ENCODE data around the gene NDUFB10.

The NDUFB10 gene

GRCh38 chr16:1973461-1974156 is 14.3 kb downstream of the NDUFB10 start:
- no peak for DNase-seq

DNA sequence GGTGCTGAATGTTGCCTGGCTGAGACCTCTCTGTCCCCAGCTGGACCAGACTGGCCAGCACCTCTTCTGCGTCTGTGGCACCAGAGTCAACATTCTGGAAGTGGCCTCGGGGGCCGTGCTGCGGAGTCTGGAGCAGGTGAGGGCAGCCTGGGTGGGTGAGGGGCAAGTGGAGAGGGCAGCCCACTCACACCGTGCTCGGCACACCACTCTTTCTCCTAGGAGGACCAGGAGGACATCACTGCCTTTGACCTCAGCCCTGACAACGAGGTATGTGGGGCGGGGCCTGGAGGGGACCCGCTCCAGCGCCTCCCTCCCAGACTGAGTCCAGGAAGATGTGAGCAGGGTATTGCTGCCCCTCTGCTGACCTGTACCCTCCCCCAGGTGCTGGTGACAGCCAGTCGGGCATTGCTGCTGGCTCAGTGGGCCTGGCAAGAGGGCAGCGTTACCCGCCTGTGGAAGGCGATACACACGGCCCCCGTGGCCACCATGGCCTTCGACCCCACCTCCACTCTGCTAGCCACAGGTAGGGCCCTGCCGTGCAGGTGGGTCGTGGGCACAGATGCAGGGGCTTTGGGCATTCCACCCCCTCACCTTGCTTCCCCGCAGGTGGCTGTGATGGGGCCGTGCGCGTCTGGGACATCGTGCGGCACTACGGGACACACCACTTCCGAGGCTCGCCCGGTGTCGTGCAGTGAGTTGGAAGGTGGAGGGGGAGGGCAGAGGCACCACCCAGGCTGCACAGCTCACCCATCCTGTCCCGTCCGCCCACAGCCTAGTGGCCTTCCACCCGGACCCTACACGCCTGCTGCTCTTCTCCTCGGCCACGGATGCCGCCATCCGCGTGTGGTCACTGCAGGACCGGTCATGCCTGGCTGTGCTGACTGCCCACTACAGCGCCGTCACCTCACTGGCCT is 15.1 kb downstream of the NDUFB10 start:
- no peak for DNase-seq

DNA sequence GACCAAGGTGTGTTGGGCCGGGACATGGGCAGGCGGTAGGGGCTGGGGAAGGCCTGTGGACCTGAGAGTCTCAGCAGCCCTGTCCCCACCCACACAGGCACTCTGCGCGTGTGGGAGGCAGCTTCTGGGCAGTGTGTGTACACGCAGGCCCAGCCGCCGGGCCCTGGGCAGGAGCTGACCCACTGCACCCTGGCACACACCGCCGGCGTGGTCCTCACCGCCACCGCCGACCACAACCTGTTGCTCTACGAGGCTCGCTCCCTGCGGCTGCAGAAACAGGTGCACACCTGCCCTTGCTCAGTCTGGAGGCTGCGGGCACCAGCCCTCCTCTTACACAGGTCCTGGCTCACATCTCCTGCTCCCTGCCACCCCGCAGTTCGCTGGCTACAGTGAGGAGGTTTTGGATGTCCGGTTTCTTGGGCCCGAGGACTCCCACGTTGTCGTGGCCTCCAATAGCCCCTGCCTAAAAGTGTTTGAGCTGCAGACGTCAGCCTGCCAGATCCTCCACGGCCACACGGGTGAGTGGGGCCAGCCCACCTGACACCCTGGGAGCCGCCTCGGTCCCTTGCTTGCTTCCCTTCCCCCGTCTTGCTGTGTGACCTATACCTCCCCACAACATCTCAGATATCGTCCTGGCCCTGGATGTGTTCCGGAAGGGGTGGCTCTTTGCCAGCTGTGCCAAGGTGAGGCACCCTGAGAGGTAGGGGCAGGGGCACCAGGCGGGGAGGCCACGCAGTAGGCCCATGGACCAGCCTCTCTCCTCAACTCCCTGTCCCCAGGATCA is 16.3 kb downstream of the NDUFB10 start:
- no peak for DNase-seq

GRCh38 chr16:1976216-1976520 is 16.8 kb downstream of the NDUFB10 start:
- no peak for DNase-seq

DNA sequence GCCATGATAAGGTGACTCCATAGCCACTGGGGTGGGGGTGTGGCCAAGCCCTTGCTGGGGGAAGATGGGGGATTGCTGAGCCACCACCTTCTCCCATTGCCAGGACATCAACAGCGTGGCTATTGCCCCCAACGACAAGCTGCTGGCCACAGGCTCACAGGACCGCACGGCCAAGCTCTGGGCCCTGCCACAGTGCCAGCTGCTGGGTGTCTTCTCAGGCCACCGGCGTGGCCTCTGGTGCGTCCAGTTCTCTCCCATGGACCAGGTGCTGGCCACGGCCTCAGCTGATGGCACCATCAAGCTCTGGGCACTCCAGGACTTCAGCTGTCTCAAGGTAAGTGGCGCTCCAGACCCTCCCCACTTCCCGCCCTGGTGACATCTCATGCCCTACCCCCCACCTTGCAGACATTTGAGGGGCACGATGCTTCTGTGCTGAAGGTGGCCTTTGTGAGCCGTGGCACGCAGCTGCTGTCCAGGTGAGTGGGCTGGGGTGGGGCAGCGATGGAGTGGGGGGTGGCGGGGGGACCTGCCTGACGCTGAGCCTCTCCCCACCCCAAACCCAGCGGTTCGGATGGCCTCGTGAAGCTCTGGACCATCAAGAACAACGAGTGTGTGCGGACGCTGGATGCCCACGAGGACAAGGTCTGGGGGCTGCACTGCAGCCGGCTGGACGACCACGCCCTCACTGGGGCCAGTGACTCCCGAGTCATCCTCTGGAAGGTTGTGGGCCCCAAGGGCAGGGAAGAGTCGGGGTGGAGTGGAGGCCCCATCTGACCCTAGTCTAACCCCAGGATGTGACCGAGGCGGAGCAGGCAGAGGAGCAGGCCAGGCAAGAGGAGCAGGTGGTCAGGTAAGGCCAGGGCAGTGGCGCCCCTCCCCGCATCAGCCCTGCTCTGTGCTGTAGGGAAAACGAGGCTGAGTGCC is 17.9 kb downstream of the NDUFB10 start:
- no peak for DNase-seq

DNA sequence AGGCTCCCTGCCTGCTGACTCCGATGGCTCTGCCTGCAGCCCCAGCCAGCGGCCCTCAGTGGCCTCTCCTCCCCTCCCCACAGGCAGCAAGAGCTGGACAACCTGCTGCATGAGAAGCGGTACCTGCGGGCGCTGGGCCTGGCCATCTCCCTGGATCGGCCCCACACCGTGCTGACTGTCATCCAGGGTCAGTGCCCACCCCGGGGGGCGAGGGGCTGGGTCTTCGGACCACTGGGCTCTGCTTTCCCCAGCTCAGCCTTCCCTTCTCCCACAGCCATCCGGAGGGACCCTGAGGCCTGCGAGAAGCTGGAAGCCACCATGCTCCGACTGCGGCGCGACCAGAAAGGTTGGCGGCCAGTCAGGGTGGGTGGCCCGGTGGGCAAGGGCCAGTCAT is 18.5 kb downstream of the NDUFB10 start:
- no peak for DNase-seq

GRCh38 chr16:1978476-1979120 is 19.3 kb downstream of the NDUFB10 start:
- no peak for DNase-seq

DNA sequence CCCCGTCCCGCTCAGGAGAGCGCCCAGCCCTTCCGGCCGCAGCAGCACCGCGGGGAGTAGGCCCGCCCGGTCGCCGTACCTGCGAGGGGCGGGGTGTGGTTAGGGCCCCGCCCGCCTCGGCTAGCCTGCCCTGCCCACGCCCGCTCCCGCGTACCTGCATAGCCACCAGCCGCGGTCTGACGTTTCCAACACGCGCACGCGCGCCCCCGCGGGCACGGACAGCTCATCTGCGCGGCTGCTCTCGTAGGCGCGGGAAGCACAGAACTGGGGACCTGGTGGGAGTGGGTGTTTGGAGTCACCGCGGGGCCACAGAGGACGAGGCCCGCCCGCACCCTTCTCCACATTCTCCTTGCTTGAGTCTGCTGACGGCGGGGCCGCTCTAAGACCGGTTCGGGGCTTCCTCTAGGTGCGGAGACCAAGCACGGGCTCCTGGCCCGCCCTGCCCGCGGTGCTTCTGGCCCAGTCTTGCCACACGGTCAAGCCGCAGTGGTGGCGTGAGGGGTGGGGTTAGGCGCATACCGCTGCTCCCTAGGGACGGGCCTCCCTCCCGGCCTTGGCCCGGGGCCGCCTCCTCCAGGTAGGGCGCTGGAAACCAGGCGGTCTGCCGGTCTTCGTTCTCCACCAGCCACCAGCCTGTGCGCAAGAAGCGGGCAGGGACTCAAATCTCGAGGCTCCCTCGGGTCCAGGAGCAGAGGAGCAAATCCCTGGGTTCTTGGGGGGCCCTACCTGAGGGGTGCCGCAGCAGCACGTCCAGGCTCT is 20.1 kb downstream of the NDUFB10 start:
- peak; percentile 38 for DNase-seq

DNA sequence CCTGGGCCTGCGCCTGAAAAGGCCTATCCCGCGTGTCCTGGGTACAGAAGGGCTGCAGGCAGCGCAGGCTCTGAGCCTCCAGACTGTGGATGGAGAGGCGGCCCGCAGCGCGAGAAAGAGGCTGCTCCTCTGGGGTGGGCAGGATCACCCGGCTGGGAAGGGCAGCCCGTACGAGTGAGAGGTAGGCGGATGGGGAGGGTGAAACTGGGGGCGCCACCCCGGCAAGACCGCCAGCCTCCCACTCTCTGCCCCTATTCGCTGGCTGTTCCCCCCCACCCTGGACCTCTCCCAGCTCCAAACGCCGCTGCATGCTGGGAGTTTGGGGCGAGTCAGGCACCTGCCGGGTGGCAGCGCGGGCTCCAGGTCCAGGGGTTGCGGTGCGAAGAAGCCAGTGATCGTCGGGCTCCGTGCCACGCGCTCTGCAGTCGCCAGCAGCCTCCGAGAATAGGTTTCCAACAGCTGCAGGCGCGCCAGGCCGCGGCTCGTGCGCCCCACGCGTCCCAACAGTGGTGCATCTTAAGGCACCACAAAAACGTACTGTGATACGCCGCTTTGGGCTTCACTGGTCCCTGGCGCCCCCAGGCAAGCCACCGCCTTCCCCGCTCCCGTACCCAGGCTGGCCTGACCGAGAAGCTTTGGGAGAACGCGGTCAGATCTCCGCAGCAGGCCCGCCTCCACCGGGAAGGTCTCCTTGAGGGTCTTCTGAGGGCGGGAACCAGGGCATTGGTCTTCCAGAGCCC is 20.9 kb downstream of the NDUFB10 start:
- DNase-seq: no peak

DNA sequence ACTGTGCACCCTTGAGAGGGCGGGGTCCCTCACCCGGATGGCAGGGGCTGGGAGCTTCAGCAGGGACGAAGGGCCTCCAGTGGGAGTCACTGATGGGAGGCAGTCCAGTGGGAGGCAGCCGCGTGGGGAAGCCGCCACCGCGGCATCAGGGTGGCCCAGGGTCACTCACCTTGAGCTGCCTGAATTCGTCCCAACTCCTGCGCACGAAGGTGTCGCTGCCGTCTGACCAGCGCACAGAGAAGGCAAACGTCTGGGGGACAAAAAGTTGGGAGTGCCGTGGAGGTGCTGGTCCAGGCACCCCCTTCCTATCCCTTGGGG is 21.4 kb downstream of the NDUFB10 start:
- no peak for DNase-seq

GRCh38 chr16:1981398-1981836 is 22.1 kb downstream of the NDUFB10 start, which contains the start of gene NOXO1:
Gene NOXO1 (minus strand): TSS chr16:1981469. CDS start chr16:1981179, 290 bp downstream.
- DNase-seq: no peak

GRCh38 chr16:1982013-1982433 is 22.7 kb downstream of the NDUFB10 start:
- DNase-seq: no peak

- no peak for DNase-seq
Observed at GRCh38 chr16:1982991-1983543, 23.7 kb downstream of the NDUFB10 start.

GRCh38 chr16:1983544-1984346 is 24.4 kb downstream of the NDUFB10 start, which contains the start of gene GFER:
Gene GFER (plus strand): TSS chr16:1984193. CDS start chr16:1984219, 26 bp downstream.
- peak; percentile 49 for DNase-seq

DNA sequence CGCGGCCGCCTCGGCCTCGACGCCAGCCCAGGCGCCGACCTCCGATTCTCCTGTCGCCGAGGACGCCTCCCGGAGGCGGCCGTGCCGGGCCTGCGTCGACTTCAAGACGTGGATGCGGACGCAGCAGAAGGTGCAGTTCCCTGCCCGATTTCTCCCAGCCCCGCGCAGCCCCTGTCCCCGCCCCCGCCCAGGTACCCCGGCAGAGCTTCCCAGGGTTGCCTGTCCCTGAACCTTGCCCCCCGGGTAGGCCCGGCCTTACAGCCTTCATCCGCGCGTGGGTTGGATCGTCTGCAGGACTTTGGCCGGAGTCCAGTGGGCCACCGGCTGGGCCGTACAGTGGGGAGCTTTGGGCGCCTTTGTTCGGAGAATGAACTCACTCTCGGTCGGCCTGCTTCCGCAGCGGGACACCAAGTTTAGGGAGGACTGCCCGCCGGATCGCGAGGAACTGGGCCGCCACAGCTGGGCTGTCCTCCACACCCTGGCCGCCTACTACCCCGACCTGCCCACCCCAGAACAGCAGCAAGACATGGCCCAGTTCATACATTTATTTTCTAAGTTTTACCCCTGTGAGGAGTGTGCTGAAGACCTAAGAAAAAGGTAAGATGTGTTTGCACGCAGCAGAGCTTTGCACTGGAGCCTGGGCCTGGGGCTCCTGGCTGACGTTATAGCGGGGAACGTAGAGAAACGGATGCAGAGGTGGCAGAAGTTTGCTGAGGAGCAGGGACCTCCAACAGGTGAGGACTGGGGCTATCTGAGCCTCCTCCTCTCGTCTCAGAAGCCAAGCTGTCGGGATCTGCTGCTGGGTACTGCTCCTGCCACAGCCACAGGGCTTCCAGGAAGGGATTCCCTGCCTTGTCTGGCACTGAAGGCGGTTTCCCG is 25.2 kb downstream of the NDUFB10 start:
- DNase-seq: no peak

GRCh38 chr16:1985466-1986150 is 26.3 kb downstream of the NDUFB10 start:
- no peak for DNase-seq

GRCh38 chr16:1987198-1987597 is 27.9 kb downstream of the NDUFB10 start:
- no peak for DNase-seq

Measured in DMS79 (cell line).